ENCODE results near the gene PPP4R1.

The PPP4R1 gene

GRCh38 chr18:9539938-9540337, 74.4 kb downstream of the PPP4R1 start:
- H3K4me3 ChIP-seq (ENCODE audit: low read length) = no peak overlapping the region
- DNase-seq (ENCODE audit: low read depth) = no peak
- TF ChIP-seq CTCF (conservative IDR thresholded peaks at IDR 0.05; ENCODE audit: low read length) = no peak

GRCh38 chr18:9539283-9539682, 75.1 kb downstream of the PPP4R1 start:
- no peak overlapping the region for H3K4me3 ChIP-seq (ENCODE audit: low read length)
- TF ChIP-seq CTCF (conservative IDR thresholded peaks at IDR 0.05; ENCODE audit: low read length) = no peak

GRCh38 chr18:9537677-9538076, 76.7 kb downstream of the PPP4R1 start:
- no peak overlapping the region for H3K4me3 ChIP-seq (ENCODE audit: low read length)
- no peak for TF ChIP-seq CTCF (conservative IDR thresholded peaks at IDR 0.05; ENCODE audit: low read length)
- no peak for DNase-seq (ENCODE audit: low read depth)

More at GRCh38 chr18:9539283-9539682, 75.1 kb downstream of the PPP4R1 start:
- DNase-seq (ENCODE audit: low read depth) = peak; percentile 36

GRCh38 chr18:9536354-9537152, 77.8 kb downstream of the PPP4R1 start:
- no peak for TF ChIP-seq CTCF (conservative IDR thresholded peaks at IDR 0.05; ENCODE audit: low read length)
- peak; percentile 43 for DNase-seq (ENCODE audit: low read depth)
- H3K4me3 ChIP-seq (ENCODE audit: low read length) = no peak overlapping the region

GRCh38 chr18:9535430-9535991, 78.8 kb downstream of the PPP4R1 start:
- TF ChIP-seq CTCF (conservative IDR thresholded peaks at IDR 0.05; ENCODE audit: low read length) = peak; percentile 14
- peak; percentile 97 for DNase-seq (ENCODE audit: low read depth)
- H3K4me3 ChIP-seq (ENCODE audit: low read length) = peak overlapping the region; percentile 50

- DNase-seq (ENCODE audit: low read depth) = no peak
- no peak for TF ChIP-seq CTCF (conservative IDR thresholded peaks at IDR 0.05; ENCODE audit: low read length)
- H3K4me3 ChIP-seq (ENCODE audit: low read length) = no peak overlapping the region
These were observed 79.5 kb downstream of the PPP4R1 start for GRCh38 chr18:9534844-9535243.

Data from AG10803 (cell line).